RWPE1 (cell line): ENCODE results near the gene SH2D3C.

Experiments used
- CTCF ChIA-PET: fragments of 350-600 bp; sonication (Branson Sonifier 250); formaldehyde crosslinking; extraction: SDS; loops from one replicate; lab custom pipeline; 2021; lab: Yijun Ruan, JAX
- POLR2A ChIA-PET: fragments of 400-600 bp; formaldehyde crosslinking; extraction: SDS; loops from one replicate; lab custom pipeline; 2020; ENCODE audit warnings: antibody characterized with exemption; ENCODE audit not compliant: low non-redundant PET; lab: Yijun Ruan, JAX
- DNase-seq: peaks from one replicate; pipeline ENCODE4 v3.0.0; 2012; ENCODE audit warnings: low spot score
- H3K27ac ChIP-seq: fragments of 450-650 bp; 2 replicates; pipeline ENCODE4 v1.5.1; 2017
- CTCF ChIP-seq: fragments of 450-650 bp; conservative IDR thresholded peaks from 2 replicates; pipeline ENCODE4 v1.5.1; 2017; ENCODE audit warnings: low read depth, mild to moderate bottlenecking

The SH2D3C gene

GRCh38 chr9:127693143-127693542, 85.3 kb downstream of the SH2D3C start:
- POLR2A ChIA-PET: no interaction called here
- TF ChIP-seq CTCF: no peak
- H3K27ac ChIP-seq: no peak overlapping the region
- CTCF ChIA-PET: interaction anchor here (1.3 kb wide), 1 partner anchor 13 kb away, joined by 3 read pairs; no protein-coding TSS in a partner anchor
- no peak for DNase-seq

DNA sequence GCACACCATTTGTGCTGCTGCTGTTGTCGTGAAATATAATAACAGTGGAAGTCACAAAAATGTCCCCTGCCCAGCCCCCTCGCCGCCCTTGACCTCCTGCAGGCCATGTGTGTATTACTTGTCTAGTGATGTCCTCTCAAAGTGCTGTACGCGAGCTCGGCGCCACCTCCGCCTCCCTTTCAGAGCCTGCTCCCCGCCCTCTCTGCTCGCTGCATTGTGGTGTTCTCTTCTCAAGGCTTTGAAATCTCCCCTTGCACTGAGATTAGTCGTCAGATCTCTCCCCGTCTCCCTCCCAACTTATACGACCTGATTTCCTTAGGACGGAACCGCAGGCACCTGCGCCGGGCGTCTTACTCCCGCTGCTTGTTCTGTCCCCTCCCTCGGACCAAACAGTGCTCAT, 86.4 kb downstream of the SH2D3C start:
- no peak for TF ChIP-seq CTCF
- CTCF ChIA-PET: no interaction called here
- POLR2A ChIA-PET: interaction anchor here (0.7 kb wide), 1 partner anchor 29 kb away, joined by 3 read pairs; no protein-coding TSS in a partner anchor
- DNase-seq: no peak
- H3K27ac ChIP-seq: no peak overlapping the region

GRCh38 chr9:127690735-127691134, 87.7 kb downstream of the SH2D3C start:
- ChIA-PET CTCF (no interaction called here), POLR2A (no interaction called here)
- H3K27ac ChIP-seq: no peak overlapping the region
- no peak for DNase-seq
- TF ChIP-seq CTCF: no peak

DNA sequence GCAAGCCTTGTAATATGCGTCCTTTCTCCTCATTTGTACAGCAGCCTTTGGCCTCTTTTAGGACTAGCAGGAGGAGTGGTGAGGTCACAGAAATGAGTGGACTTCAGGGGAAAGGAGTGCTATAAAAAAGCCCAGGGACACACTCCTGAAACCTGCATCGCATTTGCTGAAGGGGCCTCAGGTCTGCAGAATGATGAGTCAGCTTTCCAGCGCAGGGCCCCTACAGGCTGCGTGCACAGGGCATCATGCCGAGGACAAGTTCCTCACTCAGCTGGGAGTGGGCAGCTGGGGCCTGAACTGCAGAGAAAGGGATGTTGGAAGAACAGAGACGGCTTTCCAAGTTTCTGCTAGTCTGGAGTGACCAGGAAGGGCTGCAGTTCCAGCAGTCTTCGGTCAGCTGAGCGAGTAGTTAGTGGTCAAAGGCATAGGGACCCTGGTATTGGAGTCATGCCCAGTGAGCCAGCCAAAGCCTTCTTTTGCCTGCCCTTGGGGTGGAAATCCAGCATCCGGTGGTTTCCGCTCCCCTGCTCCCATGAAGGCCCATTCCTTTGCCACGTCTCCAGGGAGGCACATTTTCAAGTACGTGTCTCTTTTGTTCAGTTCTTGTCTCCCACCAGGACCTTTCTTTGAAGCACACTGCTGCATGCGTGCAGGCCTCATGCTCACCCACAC, 89.0 kb downstream of the SH2D3C start:
- ChIA-PET CTCF (no interaction called here), POLR2A (no interaction called here)
- DNase-seq: no peak
- TF ChIP-seq CTCF: no peak
- H3K27ac ChIP-seq: no peak overlapping the region
